HCT116 (cell line): Measurements from ENCODE around the gene KDM6B. TPM values are rescaled to one million over a fixed set of nuclear protein-coding genes. Genes with fewer than 3 reads are reported as not detected.

Source experiments
- ATAC-seq: fragments of 200-7000 bp; cut with Tn5 transposase; 2 replicates; pipeline ENCODE4 v1.9.1; 2020; ENCODE audit warnings: mild to moderate bottlenecking, moderate library complexity
- BruUV-seq: library from RNA; stranded (reverse); fragments of 400-500 nt; replicated peaks from 2 replicates; lab custom pipeline; 2021; lab: Mats Ljungman, UMichigan
- CTCF ChIA-PET: fragments of 300-600 bp; sonication (Branson Sonifier 250); formaldehyde crosslinking; loops from one replicate; lab custom pipeline; 2021; ENCODE audit warnings: antibody characterized with exemption; lab: Charles Lee
- POLR2A ChIA-PET: fragments of 300-600, 350-600 bp; sonication (Branson Sonifier 250); formaldehyde crosslinking; loops from one replicate; lab custom pipeline; 2021; ENCODE audit warnings: antibody characterized with exemption; lab: Charles Lee
- RAD21 ChIA-PET, 2 experiments: fragments of 300-600 bp; sonication (Branson Sonifier 250); formaldehyde crosslinking; loops; one replicate each; lab custom pipeline; 2023; ENCODE audit warnings: low total read pairs in 2 of 2; ENCODE audit not compliant: uncharacterized antibody in 2 of 2, unreplicated experiment in 2 of 2, low non-redundant PET in 1 of 2; lab: Charles Lee
- DNase-seq: peaks from one replicate; pipeline ENCODE4 v3.0.0-alpha.2; 2010; ENCODE audit warnings: low read depth, low spot score
- H2AFZ ChIP-seq: fragments of 200-600 bp; shearing (Covaris generic), sonication (generic); 2 replicates; pipeline ENCODE4 v1.6.1; 2017; ENCODE audit warnings: low read depth, mixed run types, mixed read lengths, antibody characterized with exemption, low read length; ENCODE audit not compliant: poor library complexity, severe bottlenecking
- H3K27ac ChIP-seq: 2 replicates; pipeline ENCODE4 v1.5.1; 2012; ENCODE audit warnings: low read depth, low read length
- H3K27me3 ChIP-seq: fragments of 200-600 bp; sonication (generic); 2 replicates; pipeline ENCODE4 v1.6.1; 2016; ENCODE audit warnings: mixed run types, low read length, mixed read lengths; ENCODE audit not compliant: insufficient read depth
- H3K36me3 ChIP-seq, 2 experiments: fragments of 200-500 bp in 1 of 2; fragments of 200-600 bp in 1 of 2; sonication (Bioruptor generic) in 1 of 2; sonication (generic) in 1 of 2; 2 replicates each; pipeline versions ENCODE4 v1.5.1 to v1.6.1; 2014 to 2016; ENCODE audit warnings: low read length in 2 of 2, inconsistent platforms in 1 of 2, mixed read lengths in 1 of 2, mixed run types in 1 of 2; ENCODE audit not compliant: insufficient read depth in 2 of 2, control insufficient read depth in 1 of 2
- H3K4me1 ChIP-seq, 2 experiments: fragments of 200-600 bp in 1 of 2; sonication (generic) in 1 of 2; 2 replicates each; pipeline versions ENCODE4 v1.5.1 to v1.6.1; 2012 to 2017; ENCODE audit warnings: low read length in 2 of 2, inconsistent platforms in 1 of 2, mild to moderate bottlenecking in 1 of 2, mixed read lengths in 1 of 2, mixed run types in 1 of 2, moderate library complexity in 1 of 2; ENCODE audit not compliant: insufficient read depth in 2 of 2, control insufficient read depth in 1 of 2
- H3K4me2 ChIP-seq: fragments of 200-600 bp; sonication (generic); 2 replicates; pipeline ENCODE4 v1.6.1; 2017; ENCODE audit warnings: mixed run types, low read length, mixed read lengths
- H3K4me3 ChIP-seq, 2 experiments: fragments of 200-600 bp in 1 of 2; sonication (generic) in 1 of 2; replicated peaks in 1 of 2; 2 replicates each; pipeline ENCODE4 v1.5.1; 2011 to 2016; ENCODE audit warnings: low read length in 2 of 2, control low read depth in 1 of 2, low read depth in 1 of 2, mild to moderate bottlenecking in 1 of 2, mixed read lengths in 1 of 2, mixed run types in 1 of 2
- H3K79me2 ChIP-seq: fragments of 200-600 bp; sonication (generic); 2 replicates; pipeline ENCODE4 v1.6.1; 2017; ENCODE audit warnings: mild to moderate bottlenecking, mixed run types, low read length, moderate library complexity, mixed read lengths; ENCODE audit not compliant: insufficient read depth
- H3K9ac ChIP-seq: fragments of 200-600 bp; sonication (generic); 2 replicates; pipeline ENCODE4 v1.6.1; 2016; ENCODE audit warnings: low read length, mixed read lengths
- H3K9me2 ChIP-seq: fragments of 200-600 bp; sonication (generic), shearing (Covaris generic); 2 replicates; pipeline ENCODE4 v1.6.1; 2017; ENCODE audit warnings: mixed run types, mild to moderate bottlenecking, moderate library complexity; ENCODE audit not compliant: insufficient read depth
- H3K9me3 ChIP-seq, 2 experiments: fragments of 200-500 bp in 1 of 2; fragments of 200-600 bp in 1 of 2; sonication (Bioruptor generic) in 1 of 2; sonication (generic) in 1 of 2; 2 replicates each; pipeline ENCODE4 v1.6.1; 2014 to 2017; ENCODE audit warnings: low read length in 2 of 2, mixed read lengths in 2 of 2, inconsistent platforms in 1 of 2, low read depth in 1 of 2, mild to moderate bottlenecking in 1 of 2, mixed run types in 1 of 2, moderate library complexity in 1 of 2; ENCODE audit not compliant: control insufficient read depth in 1 of 2, insufficient read depth in 1 of 2
- H4K20me1 ChIP-seq: fragments of 200-600 bp; sonication (generic), shearing (Covaris generic); 2 replicates; pipeline ENCODE4 v1.6.1; 2017; ENCODE audit warnings: mixed run types, mild to moderate bottlenecking, moderate library complexity; ENCODE audit not compliant: insufficient read depth
- CBX3 ChIP-seq: IDR thresholded peaks from 2 replicates; pipeline ENCODE4 v1.6.1; 2012; ENCODE audit warnings: low read depth
- CEBPB ChIP-seq: IDR thresholded peaks from 2 replicates; pipeline ENCODE4 v1.6.1; 2012; ENCODE audit warnings: low read depth
- FOSL1 ChIP-seq: IDR thresholded peaks from 2 replicates; pipeline ENCODE4 v1.6.1; 2012; ENCODE audit warnings: low read depth
- POLR2A ChIP-seq: IDR thresholded peaks from 2 replicates; pipeline ENCODE4 v1.7.0; 2011; ENCODE audit warnings: borderline replicate concordance; ENCODE audit not compliant: insufficient read depth, insufficient read length; ENCODE audit errors: extremely low read depth
- POLR2AphosphoS5 ChIP-seq: IDR thresholded peaks from 2 replicates; pipeline ENCODE4 v1.6.1; 2011; ENCODE audit warnings: mild to moderate bottlenecking, low read depth, low read length, moderate library complexity
- RAD21 ChIP-seq: IDR thresholded peaks from 2 replicates; pipeline ENCODE4 v1.6.1; 2012; ENCODE audit warnings: low read depth, mild to moderate bottlenecking
- SRF ChIP-seq: IDR thresholded peaks from 2 replicates; pipeline ENCODE4 v1.6.1; 2012; ENCODE audit warnings: low read depth
- TCF7L2 ChIP-seq: IDR thresholded peaks from 2 replicates; pipeline ENCODE4 v1.7.0; 2011; ENCODE audit warnings: borderline replicate concordance, inconsistent platforms; ENCODE audit not compliant: insufficient read depth, insufficient read length; ENCODE audit errors: extremely low read depth
- YY1 ChIP-seq: IDR thresholded peaks from 2 replicates; pipeline ENCODE4 v1.6.1; 2011; ENCODE audit warnings: low read length, low read depth, moderate library complexity, mild to moderate bottlenecking; ENCODE audit not compliant: insufficient replicate concordance; ENCODE audit errors: extremely low read depth
- ZFX ChIP-seq: fragments of 450-650 bp; IDR thresholded peaks from 2 replicates; pipeline ENCODE4 v1.6.1; 2017
- ZNF274 ChIP-seq: fragments of 200-500 bp; sonication (Bioruptor generic); IDR thresholded peaks from 2 replicates; pipeline ENCODE4 v1.6.1; 2014; ENCODE audit warnings: mild to moderate bottlenecking, low read depth, low read length, inconsistent platforms
- intact Hi-C: fragments of 100-400 bp; cut with micrococcal nuclease; formaldehyde crosslinking; loops from 2 replicates; pipeline ENCODE4 v1.10.0; 2022
- total RNA-seq: library from RNA; stranded (reverse); gene quantifications from one replicate; pipeline ENCODE4 v1.2.1, GENCODE V29; 2021; ENCODE audit not compliant: unreplicated experiment
- TF ChIP-seq, protein P1 (sequence below): IDR thresholded peaks from 2 replicates; pipeline ENCODE4 v1.6.1; 2012

Gene KDM6B
- total RNA-seq, 1 experiment from 2014 or later: 42.1 TPM

- TF ChIP-seq SRF (no peak), YY1 (no peak), TCF7L2 (no peak), RAD21 (no peak), ZNF274 (no peak)
- TF ChIP-seq, protein P1, sequence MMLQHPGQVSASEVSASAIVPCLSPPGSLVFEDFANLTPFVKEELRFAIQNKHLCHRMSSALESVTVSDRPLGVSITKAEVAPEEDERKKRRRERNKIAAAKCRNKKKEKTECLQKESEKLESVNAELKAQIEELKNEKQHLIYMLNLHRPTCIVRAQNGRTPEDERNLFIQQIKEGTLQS: no peak
- TF ChIP-seq, all 23 proteins: peak for 0
These were observed 44.9 kb upstream of the KDM6B start (continued) for GRCh38 chr17:7789131-7789530.

DNA sequence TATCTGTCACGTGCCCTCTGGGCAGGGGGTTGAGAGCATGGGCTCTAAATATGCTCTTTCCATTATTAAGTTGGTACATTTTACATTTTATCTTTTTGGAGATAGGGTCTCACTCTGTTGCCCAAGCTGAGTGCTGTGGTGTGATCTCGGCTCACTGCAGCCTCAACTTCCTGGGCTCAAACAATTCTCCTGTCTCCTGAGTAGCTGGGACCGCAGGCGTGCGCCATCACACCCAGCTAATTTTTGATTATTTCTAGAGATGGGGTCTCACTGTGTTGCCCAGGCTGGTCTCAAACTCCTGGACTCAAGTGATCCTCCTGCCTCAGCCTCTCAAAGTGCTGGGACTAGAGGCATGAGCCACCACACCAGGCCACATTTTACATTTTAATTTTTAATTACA, 43.9 kb upstream of the KDM6B start:
- CTCF ChIA-PET: no interaction called here
- Histone ChIP-seq H3K27me3 (no peaks in the 10 kb centered on the region), H3K27ac (no peak overlapping the region)

More for the DNA sequence above, 43.9 kb upstream of the KDM6B start:
- no peak overlapping the region for H3K4me2 ChIP-seq
- TF ChIP-seq, protein P1: no peak
- TF ChIP-seq POLR2AphosphoS5: no peak
- no peak for TF ChIP-seq CBX3
- no peak for TF ChIP-seq ZNF274
- TF ChIP-seq CEBPB: no peak
- TF ChIP-seq FOSL1: no peak
- no peak for TF ChIP-seq POLR2A
- no peak for TF ChIP-seq ZFX
- TF ChIP-seq YY1: no peak
- H3K9ac ChIP-seq: no peak overlapping the region
- no peaks in the 10 kb centered on the region for H3K9me2 ChIP-seq
- no peak overlapping the region for H2AFZ ChIP-seq
- ChIA-PET POLR2A (interaction anchor here (0.6 kb wide), 1 partner anchor 46 kb away, joined by 3 read pairs; no protein-coding TSS in a partner anchor), RAD21 (no interaction called here)
- no peaks in the 10 kb centered on the region for H3K79me2 ChIP-seq
- no peak overlapping the region for H3K4me3 ChIP-seq
- ATAC-seq (no peak), DNase-seq (no peak)
- H3K36me3 ChIP-seq: no peaks in the 10 kb centered on the region
- H3K4me1 ChIP-seq: no peaks in the 10 kb centered on the region
- no peaks in the 10 kb centered on the region for H3K9me3 ChIP-seq
- intact Hi-C loops: no loop called here
- H4K20me1 ChIP-seq: no peaks in the 10 kb centered on the region
- BruUV-seq: no TSS peak
